Endothelial cell of umbilical vein (primary cell): ENCODE measurements around the gene RBP4. TPM values are rescaled to one million over a fixed set of nuclear protein-coding genes. Genes with fewer than 3 reads are reported as not detected.

ENCODE experiments used
- BruUV-seq: library from RNA; stranded (reverse); fragments of 400-500 nt; replicated peaks from 2 replicates; lab custom pipeline; 2021; lab: Mats Ljungman, UMichigan
- CTCF ChIA-PET: fragments of 300-600, 350-600 bp; sonication (Branson Sonifier 250); formaldehyde crosslinking; loops from one replicate; lab custom pipeline; 2021; ENCODE audit warnings: antibody characterized with exemption, inconsistent platforms; lab: Charles Lee
- POLR2A ChIA-PET: fragments of 300-600, 350-600 bp; sonication (Branson Sonifier 250); formaldehyde crosslinking; loops from one replicate; lab custom pipeline; 2021; ENCODE audit warnings: antibody characterized with exemption, inconsistent platforms; lab: Charles Lee
- DNase-seq: peaks from one replicate; pipeline ENCODE4 v3.0.0-alpha.2; 2011; ENCODE audit warnings: low read depth, low spot score
- FAIRE-seq: peaks from 2 replicates; lab custom pipeline; 2011; peaks lifted over from hg19 to GRCh38; lab: Jason Lieb, UNC
- H2AFZ ChIP-seq: 2 replicates; pipeline ENCODE4 v1.6.0; 2012; ENCODE audit warnings: low read depth, low read length, control low read depth, inconsistent platforms
- H3K27ac ChIP-seq: 2 replicates; pipeline ENCODE4 v1.5.1; 2011; ENCODE audit warnings: low read depth, mild to moderate bottlenecking, control low read depth, low read length, moderate library complexity; ENCODE audit not compliant: insufficient read depth
- H3K27me3 ChIP-seq, 2 experiments: 2 replicates each; pipeline versions ENCODE4 v1.6.0 to v1.6.1; 2011; ENCODE audit warnings: low read length in 2 of 2, mixed read lengths in 1 of 2; ENCODE audit not compliant: control insufficient read depth in 2 of 2, insufficient read depth in 2 of 2
- H3K36me3 ChIP-seq, 2 experiments: 2 replicates in 1 of 2; 3 replicates in 1 of 2; pipeline ENCODE4 v1.5.1; 2011; ENCODE audit warnings: low read length in 2 of 2, mild to moderate bottlenecking in 1 of 2, moderate library complexity in 1 of 2; ENCODE audit not compliant: control insufficient read depth in 2 of 2, insufficient read depth in 2 of 2; ENCODE audit errors: extremely low read depth in 1 of 2
- H3K4me1 ChIP-seq: 3 replicates; pipeline ENCODE4 v1.5.1; 2011; ENCODE audit warnings: mild to moderate bottlenecking, low read length; ENCODE audit not compliant: control insufficient read depth, insufficient read depth; ENCODE audit errors: extremely low read depth
- H3K4me2 ChIP-seq: 2 replicates; pipeline ENCODE4 v1.6.1; 2011; ENCODE audit warnings: low read length, control low read depth, mixed read lengths; ENCODE audit not compliant: insufficient read depth
- H3K4me3 ChIP-seq, 3 experiments: fragments of 200-600 bp in 1 of 3; sonication (generic), shearing (Covaris generic) in 1 of 3; replicated peaks in 1 of 3; 2 replicates each; pipeline ENCODE4 v1.5.1; 2011 to 2016; ENCODE audit warnings: control low read depth in 3 of 3, low read length in 3 of 3, mild to moderate bottlenecking in 2 of 3, inconsistent platforms in 1 of 3, low read depth in 1 of 3, moderate library complexity in 1 of 3; ENCODE audit not compliant: insufficient read depth in 1 of 3
- H3K79me2 ChIP-seq: 2 replicates; pipeline ENCODE4 v1.6.0; 2012; ENCODE audit warnings: low read length, inconsistent platforms; ENCODE audit not compliant: control insufficient read depth, insufficient read depth
- H3K9ac ChIP-seq: replicated peaks from 2 replicates; pipeline ENCODE3; 2011; ENCODE audit warnings: low read length, control low read depth; ENCODE audit not compliant: insufficient read depth; ENCODE audit errors: extremely low read depth
- H3K9me1 ChIP-seq: replicated peaks from 3 replicates; pipeline ENCODE4 v1.6.0; 2011; ENCODE audit warnings: mild to moderate bottlenecking, low read length; ENCODE audit not compliant: control insufficient read depth, insufficient read depth; ENCODE audit errors: extremely low read depth
- H3K9me3 ChIP-seq: replicated peaks from 2 replicates; pipeline ENCODE4 v1.5.1; 2012; ENCODE audit warnings: low read length, inconsistent platforms; ENCODE audit not compliant: control insufficient read depth, insufficient read depth
- H4K20me1 ChIP-seq: replicated peaks from 2 replicates; pipeline ENCODE3; 2011; ENCODE audit warnings: mild to moderate bottlenecking, low read length; ENCODE audit not compliant: control insufficient read depth, insufficient read depth; ENCODE audit errors: extremely low read depth
- CTCF ChIP-seq, 2 donors: IDR thresholded peaks; 1 replicate in 1 of 2; 2 replicates in 1 of 2; pipeline ENCODE4 v1.5.1; 2011; ENCODE audit warnings: low read length in 2 of 2, mild to moderate bottlenecking in 2 of 2, moderate library complexity in 2 of 2, control low read depth in 1 of 2, inconsistent platforms in 1 of 2, low read depth in 1 of 2; ENCODE audit not compliant: insufficient read depth in 1 of 2; ENCODE audit errors: extremely low read depth in 1 of 2
- EZH2 ChIP-seq: IDR thresholded peaks from 2 replicates; pipeline ENCODE4 v1.6.1; 2012; ENCODE audit warnings: borderline replicate concordance, low read depth, mild to moderate bottlenecking, moderate library complexity, low read length, inconsistent platforms; ENCODE audit not compliant: severe bottlenecking
- FOS ChIP-seq: IDR thresholded peaks from 2 replicates; pipeline ENCODE4 v1.6.1; 2011; ENCODE audit warnings: mild to moderate bottlenecking, low read length, moderate library complexity, borderline replicate concordance; ENCODE audit not compliant: insufficient read depth
- GATA2 ChIP-seq: IDR thresholded peaks from 2 replicates; pipeline ENCODE4 v1.7.0; 2011; ENCODE audit warnings: low read depth, mild to moderate bottlenecking, moderate library complexity, mixed read lengths, low read length; ENCODE audit not compliant: insufficient read length, insufficient read depth
- JUN ChIP-seq: IDR thresholded peaks from 2 replicates; pipeline ENCODE4 v1.6.1; 2011; ENCODE audit warnings: borderline replicate concordance, low read depth; ENCODE audit not compliant: insufficient read length, insufficient read depth
- MAX ChIP-seq: IDR thresholded peaks from 2 replicates; pipeline ENCODE4 v1.6.1; 2011; ENCODE audit not compliant: insufficient read depth, insufficient read length
- MYC ChIP-seq: IDR thresholded peaks from one replicate; pipeline ENCODE4 v1.6.1; 2011; ENCODE audit warnings: mild to moderate bottlenecking, low read depth, low read length
- POLR2A ChIP-seq: IDR thresholded peaks from 2 replicates; pipeline ENCODE4 v1.6.1; 2012; ENCODE audit warnings: low read depth, mild to moderate bottlenecking, control low read depth, low read length
- POLR2AphosphoS5 ChIP-seq: IDR thresholded peaks from 2 replicates; pipeline ENCODE4 v1.6.1; 2012; ENCODE audit warnings: low read depth, mild to moderate bottlenecking, control low read depth, low read length, moderate library complexity; ENCODE audit not compliant: insufficient read depth
- dilution Hi-C: fragments of 300-500 bp; cut with MboI; formaldehyde crosslinking; loops from one replicate; pipeline ENCODE4 v1.15.0; 2019; ENCODE audit warnings: low sequenced_read_pairs; ENCODE audit not compliant: extremely low pct_ligation_motif_present
- intact Hi-C: fragments of 100-400 bp; cut with micrococcal nuclease; formaldehyde crosslinking; loops from one replicate; pipeline ENCODE4 v1.10.0; 2022
- polyA plus RNA-seq, 4 experiments: library from polyadenylated mRNA; depleted of rRNA in 3 of 4; stranded (reverse) in 3 of 4; unstranded in 1 of 4; fragments of >200 nt; gene quantifications; 2 replicates each; pipeline versions ENCODE4 v1.2.1 to v1.2.3, GENCODE V29; 2011 to 2012; ENCODE audit warnings: missing spikeins in 1 of 4
- total RNA-seq: library from RNA; stranded (reverse); gene quantifications from 2 replicates; pipeline ENCODE4 v1.2.3, GENCODE V29; 2021

Gene RBP4
- total and polyA plus RNA-seq, 2 donors (not counting 3 experiments of a cell fraction or from before 2014, with no cell fraction given), result not detected

- Histone ChIP-seq H3K27ac (no peak overlapping the region), H3K27me3 (peaks cover 15 to 21% of the 10 kb centered on the region in 2 experiments), H3K4me2 (no peak overlapping the region), H2AFZ (no peak overlapping the region), H3K9me3 (no peaks in the 10 kb centered on the region), H3K79me2 (no peaks in the 10 kb centered on the region), H3K36me3 (no peaks in the 10 kb centered on the region), H3K4me3 (no peak overlapping the region), H3K4me1 (no peaks in the 10 kb centered on the region), H3K9ac (no peak overlapping the region), H3K9me1 (no peaks in the 10 kb centered on the region), H4K20me1 (no peaks in the 10 kb centered on the region)
- DNase-seq (no peak), FAIRE-seq (no peak)
- no peak for TF ChIP-seq POLR2AphosphoS5
- no peak for TF ChIP-seq FOS
- TF ChIP-seq MAX, result no peak
- TF ChIP-seq POLR2A, result no peak
- TF ChIP-seq MYC, result no peak
- no peak for TF ChIP-seq EZH2
- no peak for TF ChIP-seq JUN
- TF ChIP-seq GATA2, result no peak
- TF ChIP-seq CTCF (IDR thresholded peaks at IDR 0.05; ENCODE audit: extremely low read depth in 1 of 2, insufficient read depth in 1 of 2, low read depth in 1 of 2, low read length in 2 of 2), result no peak
- dilution Hi-C loops (no loop called here), intact Hi-C loops (no loop called here)
- ChIA-PET CTCF (interaction anchor here (1.2 kb wide), 1 partner anchor 26 kb away, joined by 3 read pairs; no protein-coding TSS in a partner anchor), POLR2A (interaction anchor here (0.7 kb wide), 1 partner anchor 101 kb away, joined by 5 read pairs; no protein-coding TSS in a partner anchor)
- BruUV-seq, result no TSS peak
Measured at GRCh38 chr10:93596539-93596938, 4.5 kb downstream of the RBP4 start.
